Vagina (tissue), 2 donors: ENCODE measurements around the gene TNN.

ENCODE experiments used
- CTCF ChIP-seq, 3 experiments: fragments of 450-650 bp in 2 of 3; fragments of 200-600 bp in 1 of 3; sonication (generic) in 1 of 3; IDR thresholded peaks; one replicate each; pipeline ENCODE4 v1.5.1; 2017 to 2019; ENCODE audit warnings: antibody characterized with exemption in 3 of 3, mild to moderate bottlenecking in 2 of 3, moderate library complexity in 2 of 3
- POLR2AphosphoS5 ChIP-seq, 2 donors: sonication (generic); formaldehyde crosslinking; IDR thresholded peaks; one replicate each; pipeline ENCODE4 v1.9.0; 2017; ENCODE audit warnings: antibody characterized with exemption in 2 of 2, mild to moderate bottlenecking in 2 of 2, low read depth in 1 of 2; ENCODE audit not compliant: insufficient read depth in 1 of 2

- no peak for TF ChIP-seq POLR2AphosphoS5 (IDR thresholded peaks at IDR 0.05; ENCODE audit: insufficient read depth in 1 of 2, low read depth in 1 of 2)
- no peak for TF ChIP-seq CTCF (IDR thresholded peaks at IDR 0.05)
Observed at GRCh38 chr1:175114996-175115395, 47.4 kb downstream of the TNN start.
